Gastrocnemius medialis (tissue), 4 donors: ENCODE data around the gene CFAP298. TPM values are rescaled to one million over a fixed set of nuclear protein-coding genes. Genes with fewer than 3 reads are reported as not detected.

Experiments used
- ATAC-seq, 2 donors: fragments of 150-250 bp; one replicate each; pipeline ENCODE4 v1.9.1; 2016
- DNase-seq, 2 donors: peaks; one replicate each; pipeline ENCODE4 v3.0.0-alpha.2; 2019
- H3K27ac ChIP-seq, 4 donors: fragments of 200-600 bp; sonication (generic); 1 replicate in 1 of 4; 2 replicates in 3 of 4; pipeline ENCODE4 v1.5.1; 2016 to 2018; ENCODE audit warnings: mild to moderate bottlenecking in 2 of 4, moderate library complexity in 1 of 4
- H3K27me3 ChIP-seq, 3 donors: fragments of 200-600 bp; sonication (generic) in 2 of 3; 1 replicate in 1 of 3; 2 replicates in 2 of 3; pipeline versions ENCODE4 v1.5.1 to v1.6.0; 2016 to 2019; ENCODE audit warnings: mild to moderate bottlenecking in 1 of 3, moderate library complexity in 1 of 3
- H3K36me3 ChIP-seq, 2 donors: fragments of 200-600 bp; sonication (generic) in 1 of 2; one replicate each; pipeline ENCODE4 v1.5.1; 2017 to 2018
- H3K4me1 ChIP-seq, 2 donors: fragments of 200-600 bp; sonication (generic) in 1 of 2; one replicate each; pipeline ENCODE4 v1.5.1; 2016 to 2017; ENCODE audit warnings: mild to moderate bottlenecking in 2 of 2
- H3K4me3 ChIP-seq, 4 donors: fragments of 200-600 bp; sonication (generic) in 3 of 4; 1 replicate in 1 of 4; 2 replicates in 3 of 4; pipeline ENCODE4 v1.5.1; 2016 to 2019; ENCODE audit warnings: mild to moderate bottlenecking in 2 of 4
- H3K9me3 ChIP-seq, 3 donors: fragments of 200-600 bp; sonication (generic) in 2 of 3; 1 replicate in 1 of 3; 2 replicates in 2 of 3; pipeline ENCODE4 v1.5.1; 2016 to 2019
- CTCF ChIP-seq, 5 experiments: fragments of 450-650 bp in 3 of 5; fragments of 200-600 bp in 2 of 5; sonication (generic) in 2 of 5; IDR thresholded peaks in 4 of 5; conservative IDR thresholded peaks in 1 of 5; 1 replicate in 4 of 5; 2 replicates in 1 of 5; pipeline ENCODE4 v1.5.1; 2016 to 2019; ENCODE audit warnings: antibody characterized with exemption in 5 of 5, mild to moderate bottlenecking in 3 of 5, moderate library complexity in 3 of 5
- POLR2A ChIP-seq, 2 donors: fragments of 450-650 bp; IDR thresholded peaks; one replicate each; pipeline ENCODE4 v1.6.1; 2017; ENCODE audit warnings: antibody characterized with exemption in 2 of 2, mild to moderate bottlenecking in 2 of 2, moderate library complexity in 2 of 2
- in situ Hi-C, 4 donors: fragments of 200-750 bp; cut with MboI; loops; one replicate each; pipeline versions ENCODE4 v1.15.0 to v1.8.0; 2017; ENCODE audit warnings: low sequenced_read_pairs in 4 of 4
- intact Hi-C: fragments of 100-400 bp; cut with DNase I; formaldehyde crosslinking; loops from one replicate; pipeline ENCODE4 v1.15.1; 2023; ENCODE audit warnings: low total_unique reads
- total RNA-seq, 4 donors: library from RNA; depleted of rRNA; stranded (reverse); fragments of >200 nt; gene quantifications; one replicate each; pipeline versions ENCODE4 v1.1.0 to v1.2.3, GENCODE V29; 2016

Gene CFAP298
- total RNA-seq, 4 donors from 2014 or later = 21.4 to 45.6 (median 38.2) TPM

GRCh38 chr21:32592929-32593502 lies 19.2 kb downstream of the CFAP298 start:
- in situ Hi-C loops (no loop called here), intact Hi-C loops (no loop called here)
- Histone ChIP-seq H3K36me3 (peaks cover 0 to 7% of the 10 kb centered on the region in 2 donors), H3K4me1 (no peaks in the 10 kb centered on the region), H3K27me3 (no peaks in the 10 kb centered on the region), H3K27ac (no peak overlapping the region), H3K9me3 (no peaks in the 10 kb centered on the region), H3K4me3 (no peak overlapping the region)
- TF ChIP-seq POLR2A (IDR thresholded peaks at IDR 0.05) (no peak), CTCF (IDR thresholded peaks at IDR 0.05 in 4 of 5, conservative IDR thresholded peaks at IDR 0.05 in 1 of 5) (no peak)
- no peak for ATAC-seq
- DNase-seq = no peak

- Histone ChIP-seq H3K36me3 (no peaks in the 10 kb centered on the region), H3K9me3 (no peaks in the 10 kb centered on the region), H3K27ac (no peak overlapping the region), H3K4me1 (no peaks in the 10 kb centered on the region), H3K27me3 (no peaks in the 10 kb centered on the region), H3K4me3 (no peak overlapping the region)
- DNase-seq = no peak
- intact Hi-C loops = no loop called here
- TF ChIP-seq POLR2A (IDR thresholded peaks at IDR 0.05) = no peak
- TF ChIP-seq CTCF (IDR thresholded peaks at IDR 0.05 in 4 of 5, conservative IDR thresholded peaks at IDR 0.05 in 1 of 5) = no peak
- in situ Hi-C loops = no loop called here
- no peak for ATAC-seq
Observed at GRCh38 chr21:32590130-32590529, 22.0 kb downstream of the CFAP298 start.

DNA sequence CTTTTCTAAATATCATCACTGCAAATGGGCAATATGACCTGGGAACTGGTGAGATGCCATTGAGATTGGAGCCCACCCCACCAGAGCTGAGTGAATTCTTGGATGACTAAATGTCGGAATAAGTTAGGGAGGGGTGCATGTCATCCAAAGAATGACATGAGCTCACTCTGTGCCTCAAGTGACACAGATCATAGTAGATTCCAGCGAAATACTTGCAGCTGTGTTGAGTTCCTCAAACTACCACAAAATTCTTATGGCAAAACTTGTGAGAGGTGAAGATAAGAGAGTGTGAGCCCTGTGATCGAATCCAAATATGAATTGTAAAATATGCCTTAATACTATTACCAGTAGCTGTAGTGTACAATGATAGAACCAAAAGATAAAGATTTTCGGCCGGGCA lies 24.5 kb downstream of the CFAP298 start:
- H3K27me3 ChIP-seq = no peaks in the 10 kb centered on the region
- no peak overlapping the region for H3K4me3 ChIP-seq
- in situ Hi-C loops = no loop called here
- no peaks in the 10 kb centered on the region for H3K36me3 ChIP-seq
- H3K27ac ChIP-seq = no peak overlapping the region
- no peaks in the 10 kb centered on the region for H3K9me3 ChIP-seq
- no peak for ATAC-seq
- no peaks in the 10 kb centered on the region for H3K4me1 ChIP-seq
- intact Hi-C loops = no loop called here
- no peak for DNase-seq
- TF ChIP-seq CTCF (IDR thresholded peaks at IDR 0.05 in 4 of 5, conservative IDR thresholded peaks at IDR 0.05 in 1 of 5) (no peak), POLR2A (IDR thresholded peaks at IDR 0.05) (no peak)

DNA sequence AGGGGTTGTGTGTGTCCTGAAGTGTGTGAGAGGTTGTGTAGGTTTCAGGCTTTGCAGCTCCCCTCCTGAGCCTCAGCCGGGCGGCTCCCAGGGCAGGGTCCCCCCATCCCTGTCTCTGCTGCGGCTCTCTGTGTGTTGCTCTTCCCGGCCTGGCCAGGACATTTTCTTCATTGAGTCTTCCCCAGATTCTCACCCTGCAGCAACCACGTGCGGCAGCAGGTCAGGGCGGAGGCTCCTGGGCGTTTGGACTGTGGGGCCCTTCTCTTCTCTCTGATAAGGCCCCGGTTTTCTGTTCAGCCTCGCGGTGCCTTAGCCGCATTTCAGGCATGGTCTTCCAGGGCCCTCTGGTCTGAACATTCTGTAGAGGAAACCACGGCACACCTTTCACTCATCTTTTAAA lies 25.1 kb downstream of the CFAP298 start:
- H3K27ac ChIP-seq = no peak overlapping the region
- no peaks in the 10 kb centered on the region for H3K27me3 ChIP-seq
- TF ChIP-seq CTCF (IDR thresholded peaks at IDR 0.05 in 4 of 5, conservative IDR thresholded peaks at IDR 0.05 in 1 of 5) (no peak), POLR2A (IDR thresholded peaks at IDR 0.05) (no peak)
- ATAC-seq = no peak
- H3K4me3 ChIP-seq = no peak overlapping the region
- intact Hi-C loops (no loop called here), in situ Hi-C loops (no loop called here)
- no peaks in the 10 kb centered on the region for H3K4me1 ChIP-seq
- no peak for DNase-seq
- no peaks in the 10 kb centered on the region for H3K36me3 ChIP-seq
- H3K9me3 ChIP-seq = no peaks in the 10 kb centered on the region

DNA sequence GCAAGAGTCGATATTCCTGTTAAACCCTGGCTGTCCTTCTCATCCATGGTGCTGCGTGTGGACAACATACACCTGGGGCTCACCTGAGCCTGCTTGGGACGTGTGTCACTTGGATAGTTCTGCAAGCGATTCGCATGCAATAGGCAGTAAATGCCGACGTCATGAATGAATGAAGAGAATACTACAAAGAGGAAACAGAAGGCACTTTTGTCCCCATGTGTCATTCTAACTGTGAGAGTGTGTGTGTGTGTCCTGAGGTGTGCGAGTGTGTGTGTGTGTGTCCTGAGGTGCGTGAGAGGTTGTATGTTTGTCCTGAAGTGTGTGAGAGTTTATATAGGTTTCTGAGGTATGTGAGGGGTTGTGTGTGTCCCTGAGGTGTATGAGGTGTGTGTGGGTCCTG lies 26.2 kb downstream of the CFAP298 start:
- ATAC-seq (no peak), DNase-seq (no peak)
- Histone ChIP-seq H3K4me3 (no peak overlapping the region), H3K27me3 (no peaks in the 10 kb centered on the region), H3K36me3 (no peaks in the 10 kb centered on the region), H3K9me3 (no peaks in the 10 kb centered on the region), H3K27ac (no peak overlapping the region), H3K4me1 (no peaks in the 10 kb centered on the region)
- in situ Hi-C loops = no loop called here
- intact Hi-C loops = no loop called here
- TF ChIP-seq CTCF (IDR thresholded peaks at IDR 0.05 in 4 of 5, conservative IDR thresholded peaks at IDR 0.05 in 1 of 5) = no peak
- no peak for TF ChIP-seq POLR2A (IDR thresholded peaks at IDR 0.05)
